WI38 (cell line): ENCODE measurements around the gene BIRC5.

Experiments
- H3K4me3 ChIP-seq: 2 replicates; pipeline ENCODE4 v1.5.1; 2011; ENCODE audit warnings: low read depth, mild to moderate bottlenecking, control low read depth, low read length
- CTCF ChIP-seq: IDR thresholded peaks from 2 replicates; pipeline ENCODE4 v1.5.1; 2012; ENCODE audit warnings: low read depth, mild to moderate bottlenecking, control low read depth, low read length

Gene BIRC5

GRCh38 chr17:78219396-78220150 is 5.5 kb downstream of the BIRC5 start:
- H3K4me3 ChIP-seq, result no peak overlapping the region
- TF ChIP-seq CTCF, result no peak

GRCh38 chr17:78223061-78223460 is 9.0 kb downstream of the BIRC5 start:
- H3K4me3 ChIP-seq, result no peak overlapping the region
- TF ChIP-seq CTCF, result no peak

GRCh38 chr17:78223765-78224164 is 9.7 kb downstream of the BIRC5 start:
- TF ChIP-seq CTCF, result no peak
- no peak overlapping the region for H3K4me3 ChIP-seq

- no peak overlapping the region for H3K4me3 ChIP-seq
- no peak for TF ChIP-seq CTCF
Measured at GRCh38 chr17:78224231-78225087, 10.4 kb downstream of the BIRC5 start.

GRCh38 chr17:78225088-78225865 is 11.2 kb downstream of the BIRC5 start:
- H3K4me3 ChIP-seq, result no peak overlapping the region
- no peak for TF ChIP-seq CTCF

- no peak for TF ChIP-seq CTCF
- H3K4me3 ChIP-seq, result no peak overlapping the region
Measured at GRCh38 chr17:78226055-78226758, 12.2 kb downstream of the BIRC5 start.
